HUDEP-2 (cell line): ENCODE results near the gene DSG2.
"Not testable (repeated sequence)": the region's sequence is repeated elsewhere in the genome, so short reads cannot be mapped to it uniquely, and the experiment has no call there.

Source experiments
- DNase-seq, 76 experiments: peaks; one replicate each; lab custom pipeline; 2025; ENCODE audit not compliant: unreplicated experiment in 76 of 76; lab: John Stamatoyannopoulos, UW

DSG2 gene

GRCh38 chr18:31497836-31498573, at the start of gene DSG2:
Gene DSG2, plus strand, starts transcription at chr18:31498177. Its CDS starts 75 bp downstream, at chr18:31498252.
- peak in 51 of 76 experiments; percentile 7 to 76 (median 47) for DNase-seq

- DNase-seq: no peak
Observed at GRCh38 chr18:31450409-31450808, 47.6 kb upstream of the DSG2 start.

- no peak for DNase-seq
Observed at GRCh38 chr18:31451625-31452024, 46.4 kb upstream of the DSG2 start.

GRCh38 chr18:31454066-31454708, 43.8 kb upstream of the DSG2 start:
- no peak for DNase-seq

GRCh38 chr18:31469629-31470028, 28.3 kb upstream of the DSG2 start:
- no peak for DNase-seq

GRCh38 chr18:31478688-31479087, 19.3 kb upstream of the DSG2 start:
- DNase-seq: no peak

GRCh38 chr18:31482051-31482450, 15.9 kb upstream of the DSG2 start:
- no peak for DNase-seq

- DNase-seq: no peak
Observed at GRCh38 chr18:31483396-31483795, 14.6 kb upstream of the DSG2 start.

GRCh38 chr18:31484461-31484860, 13.5 kb upstream of the DSG2 start:
- no peak for DNase-seq

- DNase-seq: no peak
Observed at GRCh38 chr18:31486165-31486564, 11.8 kb upstream of the DSG2 start.

GRCh38 chr18:31487246-31488015, 10.5 kb upstream of the DSG2 start:
- no peak for DNase-seq

GRCh38 chr18:31489311-31489710, 8.7 kb upstream of the DSG2 start:
- DNase-seq: no peak

GRCh38 chr18:31490387-31490786, 7.6 kb upstream of the DSG2 start:
- no peak for DNase-seq

- DNase-seq: no peak
Observed at GRCh38 chr18:31490833-31491232, 7.1 kb upstream of the DSG2 start.

GRCh38 chr18:31491586-31491985, 6.4 kb upstream of the DSG2 start:
- no peak for DNase-seq

- DNase-seq: no peak
Observed at GRCh38 chr18:31492671-31493070, 5.3 kb upstream of the DSG2 start.

- no peak for DNase-seq
Observed at GRCh38 chr18:31493171-31493570, 4.8 kb upstream of the DSG2 start.

GRCh38 chr18:31493941-31494340, 4.0 kb upstream of the DSG2 start:
- DNase-seq: no peak

GRCh38 chr18:31494705-31495244, 3.2 kb upstream of the DSG2 start:
- not testable (repeated sequence) for DNase-seq

- DNase-seq: no peak
Observed at GRCh38 chr18:31497404-31497835, 557 bp upstream of the DSG2 start.
